H1 (cell line): Measurements from ENCODE around the gene PELI2. TPM values are rescaled to one million over a fixed set of nuclear protein-coding genes. Genes with fewer than 3 reads are reported as not detected.

ENCODE experiments used
- CTCF ChIA-PET: fragments of 300-600 bp; sonication (Branson Sonifier 250); formaldehyde crosslinking; loops from one replicate; lab custom pipeline; 2021; ENCODE audit not compliant: partially characterized antibody; lab: Charles Lee
- POLR2A ChIA-PET: fragments of 300-600 bp; sonication (Branson Sonifier 250); formaldehyde crosslinking; loops from one replicate; lab custom pipeline; 2021; ENCODE audit warnings: inconsistent platforms; ENCODE audit not compliant: partially characterized antibody; lab: Charles Lee
- DNase-seq, 2 experiments: peaks; one replicate each; pipeline versions ENCODE4 v3.0.0 to v3.0.0-alpha.2; 2010 to 2022; ENCODE audit warnings: low spot score in 2 of 2, low read depth in 1 of 2, mixed read lengths in 1 of 2
- FAIRE-seq: peaks from 2 replicates; lab custom pipeline; 2011; peaks lifted over from hg19 to GRCh38; lab: Jason Lieb, UNC
- H2AFZ ChIP-seq: 2 replicates; pipeline ENCODE4 v1.8.1; 2012; ENCODE audit warnings: low read length, inconsistent platforms
- H2AK5ac ChIP-seq: 2 replicates; pipeline ENCODE4 v1.6.1; 2013; ENCODE audit warnings: low read depth, low read length
- H2BK120ac ChIP-seq: replicated peaks from 2 replicates; pipeline ENCODE3; 2013; ENCODE audit warnings: low read depth, low read length, inconsistent platforms
- H2BK12ac ChIP-seq: 2 replicates; pipeline ENCODE4 v1.6.1; 2013; ENCODE audit warnings: low read depth, low read length
- H2BK15ac ChIP-seq: 2 replicates; pipeline ENCODE4 v1.6.1; 2013; ENCODE audit warnings: low read length
- H2BK20ac ChIP-seq: 2 replicates; pipeline ENCODE4 v1.6.1; 2013; ENCODE audit warnings: low read length
- H2BK5ac ChIP-seq: 2 replicates; pipeline ENCODE4 v1.6.1; 2013; ENCODE audit warnings: low read depth, low read length
- H3K14ac ChIP-seq: 2 replicates; pipeline ENCODE4 v1.6.1; 2013; ENCODE audit warnings: inconsistent platforms; ENCODE audit not compliant: insufficient read length
- H3K18ac ChIP-seq: 2 replicates; pipeline ENCODE4 v1.6.1; 2013; ENCODE audit warnings: low read length; ENCODE audit errors: extremely low read depth
- H3K23ac ChIP-seq: 2 replicates; pipeline ENCODE4 v1.6.1; 2013; ENCODE audit warnings: inconsistent platforms; ENCODE audit not compliant: insufficient read length
- H3K23me2 ChIP-seq: 2 replicates; pipeline ENCODE4 v1.6.1; 2013; ENCODE audit warnings: low read depth, low read length
- H3K27ac ChIP-seq: 2 replicates; pipeline ENCODE4 v1.6.1; 2011; ENCODE audit warnings: low read depth, low read length, inconsistent platforms
- H3K27me3 ChIP-seq, 4 experiments: replicated peaks in 1 of 4; 1 replicate in 1 of 4; 2 replicates in 3 of 4; pipeline versions ENCODE4 v1.6.1 to v1.8.1; 2011 to 2013; ENCODE audit warnings: low read length in 3 of 4, mild to moderate bottlenecking in 3 of 4, inconsistent platforms in 2 of 4, mixed read lengths in 2 of 4, moderate library complexity in 1 of 4; ENCODE audit not compliant: control insufficient read depth in 3 of 4, insufficient read depth in 3 of 4; ENCODE audit errors: extremely low read depth in 1 of 4
- H3K36me3 ChIP-seq, 4 experiments: 2 replicates each; pipeline versions ENCODE4 v1.6.1 to v1.8.1; 2011 to 2013; ENCODE audit warnings: mild to moderate bottlenecking in 4 of 4, low read length in 3 of 4, moderate library complexity in 2 of 4, control low read depth in 1 of 4, inconsistent platforms in 1 of 4; ENCODE audit not compliant: insufficient read depth in 4 of 4, control insufficient read depth in 2 of 4
- H3K4ac ChIP-seq: replicated peaks from 2 replicates; pipeline ENCODE3; 2013; ENCODE audit warnings: low read length, low read depth, mixed read lengths, inconsistent platforms; ENCODE audit not compliant: insufficient read length
- H3K4me1 ChIP-seq, 4 experiments: replicated peaks in 1 of 4; 1 replicate in 1 of 4; 2 replicates in 3 of 4; pipeline versions ENCODE4 v1.6.1 to v1.8.1; 2011 to 2013; ENCODE audit warnings: low read length in 3 of 4, inconsistent platforms in 2 of 4, mixed read lengths in 1 of 4; ENCODE audit not compliant: insufficient read depth in 4 of 4, control insufficient read depth in 3 of 4
- H3K4me2 ChIP-seq, 2 experiments: 2 replicates each; pipeline versions ENCODE4 v1.6.1 to v1.8.1; 2011 to 2013; ENCODE audit warnings: low read depth in 2 of 2, low read length in 2 of 2, control low read depth in 1 of 2, inconsistent platforms in 1 of 2, mild to moderate bottlenecking in 1 of 2; ENCODE audit not compliant: insufficient read depth in 1 of 2
- H3K4me3 ChIP-seq, 4 experiments: fragments of 200-600, 300-600 bp in 1 of 4; sonication (generic), shearing (Covaris generic), sonication (Bioruptor Twin) in 1 of 4; 2 replicates each; pipeline versions ENCODE4 v1.5.1 to v1.8.1; 2011 to 2016; ENCODE audit warnings: low read length in 4 of 4, low read depth in 3 of 4, control low read depth in 2 of 4, inconsistent platforms in 2 of 4, mild to moderate bottlenecking in 2 of 4, mixed read lengths in 1 of 4, moderate library complexity in 1 of 4; ENCODE audit not compliant: insufficient read depth in 2 of 4; ENCODE audit errors: extremely low read depth in 1 of 4
- H3K56ac ChIP-seq: replicated peaks from 2 replicates; pipeline ENCODE3; 2013; ENCODE audit warnings: low read depth, mild to moderate bottlenecking, mixed read lengths, low read length, inconsistent platforms; ENCODE audit not compliant: insufficient read length
- H3K79me1 ChIP-seq: 2 replicates; pipeline ENCODE4 v1.6.1; 2013; ENCODE audit warnings: low read depth, low read length, control low read depth
- H3K79me2 ChIP-seq, 2 experiments: 2 replicates each; pipeline versions ENCODE4 v1.6.1 to v1.8.1; 2012 to 2013; ENCODE audit warnings: low read length in 2 of 2, mild to moderate bottlenecking in 2 of 2, inconsistent platforms in 1 of 2; ENCODE audit not compliant: insufficient read depth in 2 of 2, control insufficient read depth in 1 of 2
- H3K9ac ChIP-seq, 4 experiments: replicated peaks in 1 of 4; 1 replicate in 1 of 4; 2 replicates in 3 of 4; pipeline versions ENCODE4 v1.6.1 to v1.8.1; 2011 to 2013; ENCODE audit warnings: low read depth in 3 of 4, low read length in 3 of 4, control low read depth in 2 of 4, mild to moderate bottlenecking in 2 of 4, moderate library complexity in 2 of 4, inconsistent platforms in 1 of 4; ENCODE audit errors: extremely low read depth in 1 of 4
- H3K9me3 ChIP-seq, 2 experiments: 2 replicates each; pipeline versions ENCODE4 v1.6.1 to v1.8.1; 2012 to 2013; ENCODE audit warnings: mild to moderate bottlenecking in 2 of 2, moderate library complexity in 2 of 2, control low read depth in 1 of 2, inconsistent platforms in 1 of 2, low read depth in 1 of 2, low read length in 1 of 2, mixed read lengths in 1 of 2; ENCODE audit not compliant: insufficient read depth in 2 of 2
- H4K20me1 ChIP-seq, 2 experiments: replicated peaks in 1 of 2; 2 replicates each; pipeline versions ENCODE3 to v1.8.1; 2011 to 2013; ENCODE audit warnings: inconsistent platforms in 2 of 2, low read length in 2 of 2, mild to moderate bottlenecking in 1 of 2; ENCODE audit not compliant: insufficient read depth in 2 of 2, control insufficient read depth in 1 of 2
- H4K5ac ChIP-seq: 2 replicates; pipeline ENCODE4 v1.6.1; 2013; ENCODE audit warnings: low read length, low read depth, mixed read lengths, inconsistent platforms; ENCODE audit not compliant: insufficient read length
- H4K8ac ChIP-seq: 2 replicates; pipeline ENCODE4 v1.8.0; 2013; ENCODE audit warnings: mild to moderate bottlenecking, moderate library complexity, low read length, inconsistent platforms; ENCODE audit not compliant: insufficient read depth; ENCODE audit errors: extremely low read depth
- H4K91ac ChIP-seq: replicated peaks from 2 replicates; pipeline ENCODE3; 2013; ENCODE audit warnings: low read length, mixed read lengths, inconsistent platforms; ENCODE audit not compliant: insufficient read length
- CHD2 ChIP-seq: IDR thresholded peaks from 2 replicates; pipeline ENCODE4 v1.6.1; 2012; ENCODE audit warnings: low read length, improper control_type of control experiment
- CTCF ChIP-seq, 3 experiments: IDR thresholded peaks; 1 replicate in 2 of 3; 2 replicates in 1 of 3; pipeline versions ENCODE4 v1.5.1 to v1.6.1; 2011; ENCODE audit warnings: low read length in 3 of 3, mild to moderate bottlenecking in 3 of 3, inconsistent platforms in 2 of 3, low read depth in 1 of 3, moderate library complexity in 1 of 3; ENCODE audit not compliant: insufficient read depth in 1 of 3; ENCODE audit errors: control extremely low read depth in 1 of 3
- EGR1 ChIP-seq: IDR thresholded peaks from 2 replicates; pipeline ENCODE4 v1.6.1; 2011; ENCODE audit warnings: low read depth, low read length, borderline replicate concordance
- EP300 ChIP-seq, 2 experiments: IDR thresholded peaks; 1 replicate in 1 of 2; 2 replicates in 1 of 2; pipeline ENCODE4 v1.6.1; 2011 to 2012; ENCODE audit warnings: low read depth in 2 of 2, low read length in 2 of 2, mild to moderate bottlenecking in 2 of 2, borderline replicate concordance in 1 of 2, inconsistent platforms in 1 of 2, moderate library complexity in 1 of 2
- JUND ChIP-seq: IDR thresholded peaks from 2 replicates; pipeline ENCODE4 v1.6.1; 2011; ENCODE audit warnings: mild to moderate bottlenecking, improper control_type of control experiment, low read length
- RBBP5 ChIP-seq: IDR thresholded peaks from 2 replicates; pipeline ENCODE4 v1.7.1; 2012; ENCODE audit warnings: low read depth, mild to moderate bottlenecking, inconsistent platforms, low read length, moderate library complexity, borderline replicate concordance
- SIN3A ChIP-seq, 2 experiments: IDR thresholded peaks in 1 of 2; conservative IDR thresholded peaks in 1 of 2; 2 replicates each; pipeline ENCODE4 v1.6.1; 2011 to 2012; ENCODE audit warnings: low read length in 2 of 2, improper control_type of control experiment in 1 of 2, low read depth in 1 of 2, mild to moderate bottlenecking in 1 of 2
- SIRT6 ChIP-seq: IDR thresholded peaks from one replicate; pipeline ENCODE4 v1.7.1; 2012; ENCODE audit warnings: low read length, inconsistent platforms
- SRF ChIP-seq: IDR thresholded peaks from 2 replicates; pipeline ENCODE4 v1.6.1; 2011; ENCODE audit warnings: mild to moderate bottlenecking, low read depth, low read length, moderate library complexity
- SUZ12 ChIP-seq: fragments of 200-600 bp; sonication (generic); IDR thresholded peaks from 2 replicates; pipeline ENCODE4 v1.6.1; 2012; ENCODE audit warnings: mild to moderate bottlenecking, inconsistent platforms, low read length, moderate library complexity, mixed read lengths
- YY1 ChIP-seq: IDR thresholded peaks from 2 replicates; pipeline ENCODE4 v1.6.1; 2011; ENCODE audit warnings: low read depth, mild to moderate bottlenecking, low read length
- WGBS, 2 experiments: shearing (Covaris generic) in 1 of 2; methylation state at CpG; one replicate each; pipeline versions ENCODE4 v1.1.6 to v1.1.7; 2013 to 2015; ENCODE audit warnings: low lambda C conversion rate in 2 of 2, mixed read lengths in 2 of 2, inconsistent platforms in 1 of 2, low coverage in 1 of 2, missing lambda C conversion rate in 1 of 2; ENCODE audit not compliant: insufficient replicate concordance in 2 of 2, insufficient coverage in 1 of 2, insufficient read length in 1 of 2; ENCODE audit errors: extremely low coverage in 1 of 2, missing lambda C conversion rate in 1 of 2; 5-methylcytosine and 5-hydroxymethylcytosine counted together
- polyA plus RNA-seq, 7 experiments: library from polyadenylated mRNA; depleted of rRNA in 3 of 7; stranded (reverse) in 5 of 7; unstranded in 2 of 7; fragments of >200 nt in 5 of 7; fragments of 200-250 nt in 2 of 7; gene quantifications; 1 replicate in 5 of 7; 2 replicates in 1 of 7; 4 replicates in 1 of 7; pipeline versions ENCODE4 v1.2.1 to v1.2.3, GENCODE V29; 2011 to 2013; ENCODE audit warnings: missing spikeins in 2 of 7, mixed read lengths in 2 of 7
- total RNA-seq: library from RNA; stranded (reverse); fragmentation: NEBNext Ultra II Directional; extraction: Animal tissue kit (Norgen Biotek cat#: 25700); gene quantifications from 2 replicates; pipeline ENCODE4 v1.2.1, GENCODE V29; 2021

PELI2 gene
- total and polyA plus RNA-seq, 2 of the 8 experiments (the other 6 are each of a cell fraction or from before 2014, with no cell fraction given), result 14.6 to 25.7 TPM

DNA sequence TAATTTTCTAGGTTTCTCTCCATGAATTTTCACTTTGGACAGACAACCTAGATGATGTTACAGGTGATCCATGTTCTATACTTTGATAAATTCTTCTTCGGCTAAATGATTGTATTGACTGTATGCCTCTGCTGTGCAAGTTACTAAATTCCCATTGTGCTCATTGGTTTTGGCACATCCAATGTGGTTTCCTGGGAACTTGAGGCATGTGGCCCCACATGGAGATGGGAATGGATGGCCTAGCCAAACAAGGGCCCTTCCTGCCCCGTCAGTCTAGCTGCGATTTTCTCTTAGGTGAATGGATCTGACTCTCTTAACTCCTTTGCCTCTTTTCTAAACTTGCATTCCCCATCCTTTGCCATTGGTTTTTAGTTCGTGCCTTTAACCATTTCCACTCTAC is 186.2 kb downstream of the PELI2 start:
- Histone ChIP-seq H3K56ac (no peak overlapping the region), H3K27me3 (no peaks in the 10 kb centered on the region), H2AFZ (no peak overlapping the region), H3K9me3 (no peaks in the 10 kb centered on the region), H3K14ac (no peak overlapping the region), H4K91ac (no peak overlapping the region), H4K5ac (no peak overlapping the region), H3K23ac (no peak overlapping the region), H3K27ac (no peak overlapping the region), H3K23me2 (no peaks in the 10 kb centered on the region), H3K36me3 (no peaks in the 10 kb centered on the region), H3K4me2 (no peak overlapping the region), H3K9ac (no peak overlapping the region), H2BK120ac (no peak overlapping the region), H4K20me1 (no peaks in the 10 kb centered on the region), H2BK12ac (no peak overlapping the region), H3K79me1 (no peaks in the 10 kb centered on the region), H3K4me3 (no peak overlapping the region), H2BK15ac (no peak overlapping the region), H3K18ac (no peak overlapping the region), H2BK5ac (no peak overlapping the region), H2BK20ac (no peak overlapping the region), H2AK5ac (no peak overlapping the region), H3K4me1 (0 out of 7 replicates have a peak, but pooled peaks cover 0 to 2% (median under 1%) of the 10 kb centered on the region in 4 experiments), H4K8ac (no peak overlapping the region), H3K4ac (no peak overlapping the region), H3K79me2 (no peaks in the 10 kb centered on the region)
- ChIA-PET CTCF (interaction anchor here (3.1 kb wide), 1 partner anchor 10 kb away, joined by 11 read pairs; no protein-coding TSS in a partner anchor), POLR2A (interaction anchor here (0.9 kb wide), 1 partner anchor 30 kb away, joined by 3 read pairs; no protein-coding TSS in a partner anchor)
- DNase-seq (no peak), FAIRE-seq (no peak)
- 89% methylated on average over 4 of the region's 4 CpGs; no CpG with 5 or more reads in 1 of the 2 experiments for WGBS, 2 experiments
- TF ChIP-seq SIRT6, result no peak
- TF ChIP-seq YY1, result no peak
- no peak for TF ChIP-seq EGR1
- TF ChIP-seq RBBP5, result no peak
- TF ChIP-seq CHD2, result no peak
- no peak for TF ChIP-seq CTCF (IDR thresholded peaks at IDR 0.05; ENCODE audit: control extremely low read depth in 1 of 3, insufficient read depth in 1 of 3, low read depth in 1 of 3, low read length in 3 of 3)
- no peak for TF ChIP-seq SUZ12
- no peak for TF ChIP-seq SIN3A (conservative IDR thresholded peaks at IDR 0.05 in 1 of 2, IDR thresholded peaks at IDR 0.05 in 1 of 2; ENCODE audit: low read depth in 1 of 2, low read length in 2 of 2)
- TF ChIP-seq EP300 (IDR thresholded peaks at IDR 0.05; ENCODE audit: borderline replicate concordance in 1 of 2, low read depth in 2 of 2, low read length in 2 of 2), result no peak
- no peak for TF ChIP-seq SRF
- TF ChIP-seq JUND, result no peak
